ENCODE measurements around the gene LYST. TPM values are rescaled to one million over a fixed set of nuclear protein-coding genes. Genes with fewer than 3 reads are reported as not detected.

The LYST gene
- polyA plus RNA-seq, 1 donor from 2014 or later: 23.4 TPM

- no peak overlapping the region for H3K9ac ChIP-seq (ENCODE audit: low read length)
- H3K27me3 ChIP-seq (ENCODE audit: insufficient read depth, low read depth, low read length): no peaks in the 10 kb centered on the region
- no peak overlapping the region for H2AFZ ChIP-seq (ENCODE audit: low read depth, low read length)
- H4K20me1 ChIP-seq (ENCODE audit: insufficient read depth): no peaks in the 10 kb centered on the region
- no peak overlapping the region for H3K27ac ChIP-seq (ENCODE audit: low read length)
- H3K79me2 ChIP-seq (replicated peaks; ENCODE audit: insufficient read depth, low read length): peaks cover 57% of the 10 kb centered on the region
- no peaks in the 10 kb centered on the region for H3K9me3 ChIP-seq (ENCODE audit: low read length)
- H3K4me2 ChIP-seq (ENCODE audit: low read length): no peak overlapping the region
- TF ChIP-seq SMC3 (conservative IDR thresholded peaks at IDR 0.05; ENCODE audit: poor library complexity): no peak
- no peak for TF ChIP-seq MXI1 (conservative IDR thresholded peaks at IDR 0.05; ENCODE audit: poor library complexity, severe bottlenecking)
- no peak for TF ChIP-seq POLR2AphosphoS5 (IDR thresholded peaks at IDR 0.05)
- TF ChIP-seq EP300 (conservative IDR thresholded peaks at IDR 0.05; ENCODE audit: poor library complexity, severe bottlenecking): no peak
- no peak for TF ChIP-seq EZH2 (IDR thresholded peaks at IDR 0.05; ENCODE audit: borderline replicate concordance, insufficient read depth, low read length, poor library complexity, severe bottlenecking)
- no peak for TF ChIP-seq REST (IDR thresholded peaks at IDR 0.05; ENCODE audit: borderline replicate concordance)
- TF ChIP-seq RAD21 (conservative IDR thresholded peaks at IDR 0.05): no peak
- no peaks in the 10 kb centered on the region for H3F3A ChIP-seq (ENCODE audit: insufficient read depth, low read length, poor library complexity, severe bottlenecking)
- H3K4me3 ChIP-seq (ENCODE audit: low read length): no peak overlapping the region
- H3K9me2 ChIP-seq (ENCODE audit: insufficient read depth, low read length): no peaks in the 10 kb centered on the region
- no peaks in the 10 kb centered on the region for H3K36me3 ChIP-seq (ENCODE audit: insufficient read depth, low read length)
Measured at GRCh38 chr1:235642943-235643371, 223.7 kb downstream of the LYST start.

- H4K20me1 ChIP-seq (ENCODE audit: insufficient read depth): no peaks in the 10 kb centered on the region
- H3K36me3 ChIP-seq (ENCODE audit: insufficient read depth, low read length): no peaks in the 10 kb centered on the region
- H3K27me3 ChIP-seq (ENCODE audit: insufficient read depth, low read depth, low read length): no peaks in the 10 kb centered on the region
- no peaks in the 10 kb centered on the region for H3K9me2 ChIP-seq (ENCODE audit: insufficient read depth, low read length)
- H3K9me3 ChIP-seq (ENCODE audit: low read length): no peaks in the 10 kb centered on the region
- H3K27ac ChIP-seq (ENCODE audit: low read length): no peak overlapping the region
- TF ChIP-seq MXI1 (conservative IDR thresholded peaks at IDR 0.05; ENCODE audit: poor library complexity, severe bottlenecking) (no peak), EP300 (conservative IDR thresholded peaks at IDR 0.05; ENCODE audit: poor library complexity, severe bottlenecking) (no peak), POLR2AphosphoS5 (IDR thresholded peaks at IDR 0.05) (no peak), RAD21 (conservative IDR thresholded peaks at IDR 0.05) (no peak), TAF1 (IDR thresholded peaks at IDR 0.05; ENCODE audit: low read depth) (no peak), SMC3 (conservative IDR thresholded peaks at IDR 0.05; ENCODE audit: poor library complexity) (no peak), EZH2 (IDR thresholded peaks at IDR 0.05; ENCODE audit: borderline replicate concordance, insufficient read depth, low read length, poor library complexity, severe bottlenecking) (no peak), REST (IDR thresholded peaks at IDR 0.05; ENCODE audit: borderline replicate concordance) (no peak)
- TF ChIP-seq, protein P1, sequence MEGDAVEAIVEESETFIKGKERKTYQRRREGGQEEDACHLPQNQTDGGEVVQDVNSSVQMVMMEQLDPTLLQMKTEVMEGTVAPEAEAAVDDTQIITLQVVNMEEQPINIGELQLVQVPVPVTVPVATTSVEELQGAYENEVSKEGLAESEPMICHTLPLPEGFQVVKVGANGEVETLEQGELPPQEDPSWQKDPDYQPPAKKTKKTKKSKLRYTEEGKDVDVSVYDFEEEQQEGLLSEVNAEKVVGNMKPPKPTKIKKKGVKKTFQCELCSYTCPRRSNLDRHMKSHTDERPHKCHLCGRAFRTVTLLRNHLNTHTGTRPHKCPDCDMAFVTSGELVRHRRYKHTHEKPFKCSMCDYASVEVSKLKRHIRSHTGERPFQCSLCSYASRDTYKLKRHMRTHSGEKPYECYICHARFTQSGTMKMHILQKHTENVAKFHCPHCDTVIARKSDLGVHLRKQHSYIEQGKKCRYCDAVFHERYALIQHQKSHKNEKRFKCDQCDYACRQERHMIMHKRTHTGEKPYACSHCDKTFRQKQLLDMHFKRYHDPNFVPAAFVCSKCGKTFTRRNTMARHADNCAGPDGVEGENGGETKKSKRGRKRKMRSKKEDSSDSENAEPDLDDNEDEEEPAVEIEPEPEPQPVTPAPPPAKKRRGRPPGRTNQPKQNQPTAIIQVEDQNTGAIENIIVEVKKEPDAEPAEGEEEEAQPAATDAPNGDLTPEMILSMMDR (IDR thresholded peaks at IDR 0.05; ENCODE audit: poor library complexity, severe bottlenecking): no peak
- no peak overlapping the region for H2AFZ ChIP-seq (ENCODE audit: low read depth, low read length)
- H3F3A ChIP-seq (ENCODE audit: insufficient read depth, low read length, poor library complexity, severe bottlenecking): no peaks in the 10 kb centered on the region
- H3K4me2 ChIP-seq (ENCODE audit: low read length): no peak overlapping the region
- no peak overlapping the region for H3K4me3 ChIP-seq (ENCODE audit: low read length)
- no peak overlapping the region for H3K9ac ChIP-seq (ENCODE audit: low read length)
- peaks cover 50% of the 10 kb centered on the region for H3K79me2 ChIP-seq (replicated peaks; ENCODE audit: insufficient read depth, low read length)
Measured at GRCh38 chr1:235642011-235642942, 224.4 kb downstream of the LYST start.

All from neural cell (in vitro differentiated cells).